NCI-H1694 treated with DMSO at 0.1 percent for 48 hours (cell line): ENCODE results near the gene RTN4RL1.

ENCODE experiments used
- DNase-seq: peaks from one replicate; lab custom pipeline; 2025; lab: John Stamatoyannopoulos, UW

Gene RTN4RL1

GRCh38 chr17:1918346-1919162 lies 106.6 kb downstream of the RTN4RL1 start:
- no peak for DNase-seq

GRCh38 chr17:1916963-1917715 lies 108.0 kb downstream of the RTN4RL1 start:
- DNase-seq: no peak

- no peak for DNase-seq
Measured at GRCh38 chr17:1916316-1916715, 108.8 kb downstream of the RTN4RL1 start.

- no peak for DNase-seq
Measured at GRCh38 chr17:1915889-1916288, 109.2 kb downstream of the RTN4RL1 start.

- DNase-seq: peak; percentile 51
Measured at GRCh38 chr17:1914661-1915083, 110.5 kb downstream of the RTN4RL1 start.

- no peak for DNase-seq
Measured at GRCh38 chr17:1913702-1914101, 111.4 kb downstream of the RTN4RL1 start.

GRCh38 chr17:1912146-1912545 lies 113.0 kb downstream of the RTN4RL1 start:
- no peak for DNase-seq

GRCh38 chr17:1909985-1910384 lies 115.1 kb downstream of the RTN4RL1 start:
- DNase-seq: no peak

GRCh38 chr17:1908699-1909309 lies 116.3 kb downstream of the RTN4RL1 start:
- peak; percentile 85 for DNase-seq

- DNase-seq: no peak
Measured at GRCh38 chr17:1907909-1908698, 117.0 kb downstream of the RTN4RL1 start.

- DNase-seq: no peak
Measured at GRCh38 chr17:1907216-1907631, 117.9 kb downstream of the RTN4RL1 start.

- no peak for DNase-seq
Measured at GRCh38 chr17:1906662-1907101, 118.5 kb downstream of the RTN4RL1 start.

GRCh38 chr17:1905190-1905913 lies 119.8 kb downstream of the RTN4RL1 start:
- no peak for DNase-seq

- DNase-seq: no peak
Measured at GRCh38 chr17:1904273-1905182, 120.6 kb downstream of the RTN4RL1 start.

GRCh38 chr17:1899403-1900000 lies 125.6 kb downstream of the RTN4RL1 start:
- DNase-seq: no peak

GRCh38 chr17:1898872-1899271 lies 126.3 kb downstream of the RTN4RL1 start:
- DNase-seq: no peak

- DNase-seq: no peak
Measured at GRCh38 chr17:1898332-1898731, 126.8 kb downstream of the RTN4RL1 start.

- no peak for DNase-seq
Measured at GRCh38 chr17:1897105-1897656, 128.0 kb downstream of the RTN4RL1 start.
